ENCODE results near the gene BTRC.
A peak's percentile ranks its signal among the peaks of the same experiment; 100 is the strongest.
"Not testable (repeated sequence)": the region's sequence is repeated elsewhere in the genome, so short reads cannot be mapped to it uniquely, and the experiment has no call there.

The BTRC gene

GRCh38 chr10:101341438-101341837, 12.5 kb upstream of the BTRC start:
- DNase-seq (ENCODE audit: low read depth, low spot score) = no peak
- H3K27ac ChIP-seq = no peak overlapping the region

- no peak for DNase-seq (ENCODE audit: low read depth, low spot score)
- no peak overlapping the region for H3K27ac ChIP-seq
Measured at GRCh38 chr10:101346177-101346576, 7.8 kb upstream of the BTRC start.

- H3K27ac ChIP-seq = no peak overlapping the region
- no peak for DNase-seq (ENCODE audit: low read depth, low spot score)
Measured at GRCh38 chr10:101351017-101351416, 2.9 kb upstream of the BTRC start.

GRCh38 chr10:101351477-101351876, 2.5 kb upstream of the BTRC start:
- no peak for DNase-seq (ENCODE audit: low read depth, low spot score)

GRCh38 chr10:101352857-101353256, 1.1 kb upstream of the BTRC start:
- not testable (repeated sequence) for DNase-seq (ENCODE audit: low read depth, low spot score); H3K27ac ChIP-seq

More at GRCh38 chr10:101351477-101351876, 2.5 kb upstream of the BTRC start:
- no peak overlapping the region for H3K27ac ChIP-seq

- DNase-seq (ENCODE audit: low read depth, low spot score) = no peak
Measured at GRCh38 chr10:101354328-101355071, 535 bp downstream of the BTRC start.

GRCh38 chr10:101355072-101355706, 1.2 kb downstream of the BTRC start:
- H3K27ac ChIP-seq = peak overlapping the region; percentile 75
- DNase-seq (ENCODE audit: low read depth, low spot score) = no peak

More at GRCh38 chr10:101354328-101355071, 535 bp downstream of the BTRC start:
- H3K27ac ChIP-seq = peak overlapping the region; percentile 75

- no peak overlapping the region for H3K27ac ChIP-seq
Measured at GRCh38 chr10:101356132-101356531, 2.2 kb downstream of the BTRC start.

GRCh38 chr10:101357958-101358357, 4.0 kb downstream of the BTRC start:
- DNase-seq (ENCODE audit: low read depth, low spot score) = no peak
- H3K27ac ChIP-seq = no peak overlapping the region

More at GRCh38 chr10:101356132-101356531, 2.2 kb downstream of the BTRC start:
- DNase-seq (ENCODE audit: low read depth, low spot score) = no peak

GRCh38 chr10:101358706-101359300, 4.8 kb downstream of the BTRC start:
- DNase-seq (ENCODE audit: low read depth, low spot score) = no peak
- no peak overlapping the region for H3K27ac ChIP-seq

GRCh38 chr10:101360090-101360489, 6.1 kb downstream of the BTRC start:
- DNase-seq (ENCODE audit: low read depth, low spot score); H3K27ac ChIP-seq: not testable (repeated sequence)

GRCh38 chr10:101360841-101361240, 6.9 kb downstream of the BTRC start:
- DNase-seq (ENCODE audit: low read depth, low spot score); H3K27ac ChIP-seq: not testable (repeated sequence)

- no peak overlapping the region for H3K27ac ChIP-seq
- no peak for DNase-seq (ENCODE audit: low read depth, low spot score)
Measured at GRCh38 chr10:101363850-101364400, 10.0 kb downstream of the BTRC start.

GRCh38 chr10:101364721-101365120, 10.8 kb downstream of the BTRC start:
- no peak for DNase-seq (ENCODE audit: low read depth, low spot score)
- H3K27ac ChIP-seq = no peak overlapping the region

GRCh38 chr10:101367569-101368453, 13.8 kb downstream of the BTRC start:
- peak; percentile 93 for DNase-seq (ENCODE audit: low read depth, low spot score)
- H3K27ac ChIP-seq = peak overlapping the region; percentile 87

GRCh38 chr10:101373063-101373462, 19.1 kb downstream of the BTRC start:
- DNase-seq (ENCODE audit: low read depth, low spot score) = no peak

GRCh38 chr10:101373993-101374392, 20.0 kb downstream of the BTRC start:
- DNase-seq (ENCODE audit: low read depth, low spot score); H3K27ac ChIP-seq: not testable (repeated sequence)

More at GRCh38 chr10:101373063-101373462, 19.1 kb downstream of the BTRC start:
- no peak overlapping the region for H3K27ac ChIP-seq

GRCh38 chr10:101375076-101375475, 21.1 kb downstream of the BTRC start:
- no peak overlapping the region for H3K27ac ChIP-seq
- DNase-seq (ENCODE audit: low read depth, low spot score) = no peak

- H3K27ac ChIP-seq = peak overlapping the region; percentile 88
Measured at GRCh38 chr10:101379663-101380352, 25.8 kb downstream of the BTRC start.

More at GRCh38 chr10:101379663-101380352, 25.8 kb downstream of the BTRC start:
- peak; percentile 51 for DNase-seq (ENCODE audit: low read depth, low spot score)
